HG02938 (cell line): ENCODE results near the gene CLEC14A.

ENCODE experiments used
- ATAC-seq: cut with Tn5 transposase; IDR thresholded peaks from one replicate; pipeline ENCODE4 v1.9.1; 2021; ENCODE audit warnings: mild to moderate bottlenecking, moderate library complexity; ENCODE audit not compliant: unreplicated experiment

CLEC14A gene, protein sequence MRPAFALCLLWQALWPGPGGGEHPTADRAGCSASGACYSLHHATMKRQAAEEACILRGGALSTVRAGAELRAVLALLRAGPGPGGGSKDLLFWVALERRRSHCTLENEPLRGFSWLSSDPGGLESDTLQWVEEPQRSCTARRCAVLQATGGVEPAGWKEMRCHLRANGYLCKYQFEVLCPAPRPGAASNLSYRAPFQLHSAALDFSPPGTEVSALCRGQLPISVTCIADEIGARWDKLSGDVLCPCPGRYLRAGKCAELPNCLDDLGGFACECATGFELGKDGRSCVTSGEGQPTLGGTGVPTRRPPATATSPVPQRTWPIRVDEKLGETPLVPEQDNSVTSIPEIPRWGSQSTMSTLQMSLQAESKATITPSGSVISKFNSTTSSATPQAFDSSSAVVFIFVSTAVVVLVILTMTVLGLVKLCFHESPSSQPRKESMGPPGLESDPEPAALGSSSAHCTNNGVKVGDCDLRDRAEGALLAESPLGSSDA

DNA sequence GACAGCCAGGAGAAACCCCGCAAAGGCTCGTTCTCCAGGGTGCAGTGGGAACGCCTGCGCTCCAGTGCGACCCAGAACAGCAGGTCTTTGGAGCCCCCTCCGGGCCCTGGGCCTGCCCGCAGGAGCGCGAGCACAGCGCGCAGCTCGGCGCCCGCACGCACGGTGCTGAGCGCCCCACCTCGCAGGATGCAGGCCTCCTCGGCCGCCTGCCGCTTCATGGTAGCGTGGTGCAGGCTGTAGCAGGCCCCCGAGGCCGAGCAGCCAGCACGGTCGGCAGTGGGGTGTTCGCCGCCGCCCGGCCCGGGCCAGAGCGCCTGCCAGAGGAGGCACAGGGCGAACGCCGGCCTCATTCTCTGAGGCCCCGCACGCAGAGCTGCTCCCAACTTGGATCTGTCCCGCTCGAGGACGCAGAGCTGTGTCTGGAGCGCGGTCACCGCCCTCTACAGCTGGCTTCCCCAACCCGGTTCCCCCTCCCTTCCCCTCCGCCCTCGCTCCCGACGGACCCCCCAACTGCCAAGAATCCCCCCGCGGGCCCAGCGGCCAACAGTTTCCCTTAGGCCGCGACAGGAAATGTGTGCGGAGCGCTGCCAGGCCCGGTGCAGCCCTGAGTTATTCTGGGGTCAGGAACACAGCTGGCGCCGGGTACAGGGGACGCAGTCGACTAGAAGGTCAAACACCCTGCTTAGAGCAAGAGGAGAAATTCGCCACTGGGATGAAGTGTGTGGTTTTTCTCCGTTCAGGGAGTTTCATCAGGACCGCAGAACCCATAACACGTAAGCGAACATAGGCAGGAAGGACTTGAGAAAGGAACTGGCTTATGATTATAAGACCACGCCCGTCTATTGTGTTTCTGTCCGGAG, at the start of gene CLEC14A:
CLEC14A (minus strand) TSS at position 421 of the 860 bp plus-strand sequence; CDS start at position 350, 71 bp downstream.
- no peak for ATAC-seq

DNA sequence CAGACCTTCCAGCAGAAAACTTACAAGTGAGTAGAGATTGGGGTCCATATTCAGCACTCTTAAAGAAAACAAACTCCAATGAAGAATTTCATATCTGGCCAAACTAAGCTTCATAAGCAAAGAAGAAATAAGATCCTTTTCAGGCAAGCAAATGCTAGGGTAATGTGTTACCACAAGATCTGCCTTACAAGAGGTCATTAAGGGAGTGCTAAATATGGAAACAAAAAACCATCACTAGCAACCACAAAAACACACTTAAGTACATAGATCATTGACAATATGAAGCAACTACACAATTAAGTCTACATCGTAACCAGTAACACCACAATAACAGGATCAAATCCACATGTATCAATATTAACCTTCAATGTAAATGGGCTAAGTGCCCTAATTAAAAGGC, 47.1 kb upstream of the CLEC14A start:
- no peak for ATAC-seq

DNA sequence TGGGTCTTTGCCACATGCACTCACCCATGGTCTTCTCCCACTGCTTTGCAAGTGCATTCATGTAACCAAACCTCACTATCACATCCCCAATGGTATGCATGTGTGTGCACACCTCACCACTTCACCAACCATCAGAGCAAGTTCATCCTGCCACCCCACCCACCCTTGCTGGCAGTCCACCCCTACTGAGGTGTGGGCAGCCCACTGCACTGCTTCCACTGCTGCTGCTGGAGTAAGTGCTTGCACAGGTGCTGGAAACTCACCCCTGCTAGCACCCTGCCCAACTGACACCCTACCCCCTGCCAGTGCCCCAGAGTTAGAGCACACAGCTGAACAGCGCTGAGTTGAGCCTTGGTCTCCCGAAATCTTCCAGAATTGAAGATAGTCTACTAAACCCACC, 46.1 kb upstream of the CLEC14A start:
- ATAC-seq, result no peak

DNA sequence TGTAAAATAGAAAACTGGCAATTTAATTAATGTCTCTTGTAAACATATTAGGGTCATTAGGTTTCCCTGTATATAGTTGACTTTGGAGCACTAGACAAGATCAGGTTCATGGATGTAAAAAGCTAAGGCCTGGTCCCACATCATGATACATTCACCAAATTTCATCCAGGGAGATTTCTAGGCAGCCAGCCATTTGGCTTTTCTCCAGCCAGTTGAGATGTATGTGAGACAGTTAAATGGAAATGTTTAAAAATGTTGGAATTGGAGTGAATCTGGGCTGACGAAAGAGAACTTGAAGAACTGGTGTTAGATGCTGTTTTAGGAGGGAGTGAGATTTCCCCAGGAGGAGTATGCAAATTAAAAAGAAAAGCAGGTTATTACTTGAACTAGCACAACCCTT, 41.8 kb upstream of the CLEC14A start:
- no peak for ATAC-seq

DNA sequence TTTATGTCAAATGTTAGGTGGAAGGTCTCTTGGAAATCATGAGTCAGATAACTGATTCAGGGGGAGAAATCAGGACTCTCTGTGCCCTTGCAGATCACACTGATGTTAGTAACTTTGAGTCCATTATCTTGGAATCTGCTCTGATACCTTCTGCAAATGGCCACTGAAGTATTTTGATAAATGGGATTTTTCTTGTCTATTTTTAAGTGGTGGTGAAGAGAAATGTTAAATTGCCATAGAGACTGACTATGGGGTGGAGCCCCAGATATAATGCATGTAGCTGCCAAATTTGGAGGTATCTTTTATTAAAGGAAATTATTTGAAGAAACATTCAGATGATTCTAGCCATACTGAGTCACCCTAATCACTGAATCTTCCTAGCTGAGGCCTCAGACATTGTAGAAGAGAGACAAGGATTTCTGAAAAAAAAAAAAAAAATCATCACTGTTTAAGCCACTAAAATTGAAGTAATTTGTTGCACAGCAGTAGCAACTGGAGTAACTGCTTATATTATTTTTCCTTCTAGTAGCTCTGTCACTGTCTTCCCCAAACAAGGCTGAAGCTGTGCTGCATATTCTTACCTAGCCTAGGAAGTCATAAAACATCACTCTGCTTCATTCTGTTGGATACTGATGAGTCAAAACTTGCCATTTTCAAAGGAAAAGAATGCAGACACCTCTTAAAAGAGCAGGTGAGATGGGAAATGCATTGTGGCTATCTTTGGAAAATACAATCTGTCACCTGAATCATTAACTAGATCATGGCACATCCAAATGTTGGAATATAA, 36.0 kb upstream of the CLEC14A start:
- no peak for ATAC-seq

DNA sequence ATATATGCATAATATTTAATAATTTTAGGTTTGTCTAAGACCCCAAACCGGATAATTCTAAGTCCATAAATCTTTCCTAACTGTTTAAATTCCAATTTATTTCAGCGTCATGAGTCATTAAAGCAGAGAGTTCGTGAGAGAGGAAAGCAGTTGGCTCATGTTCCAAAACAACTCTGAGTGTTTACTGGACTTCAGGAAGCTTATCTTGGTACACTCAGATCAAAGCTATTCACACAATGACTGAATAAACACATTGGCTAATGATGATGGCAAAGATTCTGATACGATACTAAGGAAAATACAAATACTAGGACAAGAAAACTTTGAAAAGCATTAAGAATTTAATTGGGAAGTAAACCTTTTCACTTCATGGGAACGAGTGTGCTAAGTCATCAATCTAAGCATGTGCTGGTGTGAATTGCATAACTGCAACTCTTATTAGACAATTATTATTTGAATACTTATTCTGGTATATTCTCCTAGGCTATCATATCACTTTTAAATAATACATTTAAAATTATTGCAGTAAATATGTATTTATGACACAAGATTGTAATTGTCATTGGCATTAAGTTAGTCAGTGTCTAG, 34.8 kb upstream of the CLEC14A start:
- no peak for ATAC-seq

DNA sequence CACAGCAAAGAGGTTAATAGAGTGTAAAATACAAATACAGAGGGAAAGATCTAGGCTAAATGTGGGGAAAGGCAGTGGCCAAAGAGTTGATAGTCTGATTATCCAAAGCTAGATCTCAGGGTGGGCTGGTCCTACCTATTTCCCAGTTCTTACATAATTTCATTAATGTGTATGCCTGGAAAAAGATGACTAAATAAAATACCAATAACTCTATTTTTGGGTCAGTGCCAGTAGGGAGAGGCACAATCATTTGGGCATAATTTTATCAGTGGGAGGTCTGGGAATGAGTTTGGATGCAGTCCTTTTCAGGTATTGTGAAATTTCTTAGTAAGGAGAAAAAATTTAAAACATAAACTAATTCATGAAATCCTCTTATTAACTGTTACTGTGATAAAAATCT, 30.6 kb upstream of the CLEC14A start:
- ATAC-seq, result no peak

DNA sequence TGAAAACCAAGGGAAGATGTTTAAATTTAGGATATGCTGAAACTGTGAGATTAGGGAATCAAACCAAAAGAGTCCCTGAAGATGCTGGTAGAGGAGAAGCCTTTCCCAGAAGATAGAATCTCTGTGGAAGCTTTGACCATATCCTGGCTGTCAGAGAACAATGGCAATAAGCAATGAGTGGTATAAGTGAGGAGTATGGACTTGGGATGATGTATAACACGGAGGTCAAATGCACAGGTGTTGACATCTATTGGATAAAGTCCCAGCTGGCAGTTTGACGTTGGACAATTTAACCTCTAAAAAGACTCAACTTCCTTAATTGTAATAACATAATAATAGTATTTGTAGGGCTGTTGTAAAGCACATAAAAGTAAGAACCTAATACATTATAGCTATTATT, 30.1 kb upstream of the CLEC14A start:
- no peak for ATAC-seq

DNA sequence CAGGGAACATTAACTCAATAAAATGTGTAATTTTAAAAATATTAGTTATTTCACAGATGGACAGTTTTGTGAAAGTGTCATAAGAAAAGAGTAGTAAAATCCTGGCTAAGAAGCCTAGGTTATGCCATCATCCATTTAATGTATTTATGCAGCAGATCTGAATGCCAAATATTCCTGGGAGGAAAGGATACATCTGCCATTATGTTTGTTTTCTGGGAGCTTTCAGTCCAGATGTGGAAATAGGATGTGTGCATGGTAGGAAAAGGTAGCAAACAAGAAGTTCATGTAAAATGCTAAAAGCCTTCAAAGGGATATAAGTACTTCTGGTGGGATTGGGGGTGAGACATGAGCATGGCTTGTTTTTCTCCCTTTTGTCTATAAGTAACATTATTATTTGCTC, 27.0 kb upstream of the CLEC14A start:
- ATAC-seq, result no peak

DNA sequence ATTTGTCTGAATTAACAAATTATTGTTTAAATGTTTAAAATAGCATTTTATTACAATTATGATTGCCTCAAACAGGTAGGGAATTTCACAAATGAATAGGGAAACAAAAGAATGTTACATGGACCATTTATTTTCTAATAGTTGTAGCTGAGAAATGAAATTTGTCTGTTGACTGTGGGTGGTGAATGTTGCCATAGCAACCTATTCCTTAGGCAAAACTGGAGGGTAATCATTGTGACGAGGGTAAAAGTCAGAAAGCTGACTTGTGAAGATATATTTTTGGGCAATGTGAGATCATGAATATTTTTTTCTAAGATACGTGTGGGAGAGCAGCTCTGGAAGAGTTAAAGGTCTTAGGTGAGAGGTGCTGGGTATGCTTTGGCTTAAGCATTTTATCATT, 24.2 kb upstream of the CLEC14A start:
- no peak for ATAC-seq

DNA sequence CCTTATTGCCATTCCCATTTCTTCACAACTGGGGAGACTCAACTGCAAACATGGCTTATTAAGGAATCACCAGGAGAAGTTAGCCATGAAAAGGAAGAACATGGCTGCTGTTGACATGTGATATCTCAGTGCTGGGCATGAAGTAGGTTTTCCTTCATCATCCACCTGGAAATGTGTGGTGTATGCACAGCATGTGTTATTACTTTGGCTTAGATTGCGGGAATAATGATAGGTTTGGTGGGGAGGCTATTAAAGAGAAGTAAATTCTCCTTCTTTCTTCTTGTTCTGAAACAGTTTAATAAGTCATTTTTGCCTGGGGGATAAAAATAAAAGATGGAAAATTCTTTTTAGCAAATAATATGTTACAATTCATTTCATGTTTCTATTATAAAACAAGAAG, 23.7 kb upstream of the CLEC14A start:
- ATAC-seq, result no peak

DNA sequence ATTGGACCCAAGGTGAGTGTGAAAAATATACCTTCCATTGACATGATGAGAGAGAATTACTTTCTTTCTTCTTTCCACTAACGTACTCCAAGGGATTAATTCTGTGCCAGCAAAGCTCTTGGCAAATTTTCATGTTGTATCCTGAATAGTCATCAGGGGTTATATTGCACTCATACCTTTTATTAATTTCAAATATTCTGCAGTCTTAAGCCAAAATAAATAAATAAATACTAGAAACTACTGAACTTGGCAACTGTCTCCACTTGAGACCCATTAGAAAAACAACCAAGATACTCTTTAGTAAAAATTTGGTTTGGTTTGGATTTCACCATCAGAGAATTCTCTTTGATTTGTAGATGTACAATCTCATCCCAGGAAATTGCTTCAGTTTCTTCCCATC, 22.1 kb upstream of the CLEC14A start:
- no peak for ATAC-seq

DNA sequence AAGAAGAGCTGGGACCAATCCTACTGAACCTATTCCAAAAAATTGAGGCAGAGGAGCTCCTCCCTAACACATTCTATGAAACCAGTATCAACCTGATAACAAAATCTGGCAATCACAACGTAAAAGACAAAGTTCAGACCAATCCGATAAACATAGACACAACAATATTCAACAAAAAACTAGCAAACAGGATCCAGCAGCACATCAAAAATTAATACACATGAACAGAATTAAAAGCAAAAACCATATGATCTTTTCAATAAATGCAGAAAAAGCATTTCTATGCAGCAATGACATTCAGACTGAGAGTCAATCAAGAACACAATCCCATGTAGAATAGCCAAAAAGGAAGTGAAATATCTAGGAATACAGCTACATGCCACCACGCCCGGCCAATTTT, 7.0 kb upstream of the CLEC14A start:
- ATAC-seq, result no peak

DNA sequence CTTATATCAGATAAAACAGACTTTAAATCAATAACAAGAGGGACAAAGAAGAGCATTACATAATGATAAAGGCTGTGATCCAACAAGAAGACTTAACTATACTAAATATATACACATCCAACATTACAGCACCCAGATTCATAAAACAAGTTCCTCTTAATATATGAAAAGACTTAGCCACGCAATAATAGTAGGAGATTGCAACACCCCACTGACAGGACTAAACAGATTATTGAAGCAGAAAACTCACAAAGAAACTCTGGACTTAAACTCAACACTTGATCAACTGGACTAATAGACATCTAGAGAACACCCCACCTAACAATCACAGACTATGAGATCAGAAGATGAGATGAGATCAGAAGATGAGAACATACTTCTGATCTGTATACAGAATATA, 5.7 kb upstream of the CLEC14A start:
- ATAC-seq, result no peak

DNA sequence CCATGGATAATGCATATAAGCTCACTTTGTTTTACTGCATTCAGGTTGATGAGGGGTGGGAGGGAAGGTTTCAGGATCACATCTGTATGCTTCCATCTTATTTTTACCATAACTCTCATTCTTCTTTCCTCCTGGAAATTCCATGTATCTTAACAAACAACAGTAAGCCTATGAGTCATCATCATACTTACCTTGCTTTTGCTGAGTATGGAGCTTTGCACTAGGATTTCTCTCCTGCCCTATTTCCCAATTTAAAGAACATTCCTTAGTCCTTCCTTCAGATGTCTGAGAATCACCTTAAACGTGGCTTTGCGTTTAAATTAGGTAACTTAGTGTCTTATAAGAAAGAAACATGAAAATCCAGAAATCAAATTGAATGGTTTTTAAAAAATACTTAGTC, 1.6 kb upstream of the CLEC14A start:
- no peak for ATAC-seq

DNA sequence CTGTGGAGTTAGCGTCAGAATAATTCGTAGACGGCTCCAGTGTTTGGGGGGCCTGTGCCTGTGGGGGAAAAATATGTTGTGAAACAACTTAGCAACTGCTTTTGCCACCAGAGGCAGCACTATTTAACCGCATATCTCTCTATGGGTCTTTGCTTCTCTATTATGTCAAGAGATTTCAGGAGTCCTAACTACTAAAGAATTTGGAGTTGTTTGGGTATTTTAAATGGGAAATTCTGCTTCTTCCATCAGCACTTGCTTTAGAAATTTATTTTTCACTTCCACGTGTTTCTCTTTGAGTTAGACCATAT, 594 bp upstream of the CLEC14A start:
- no peak for ATAC-seq

DNA sequence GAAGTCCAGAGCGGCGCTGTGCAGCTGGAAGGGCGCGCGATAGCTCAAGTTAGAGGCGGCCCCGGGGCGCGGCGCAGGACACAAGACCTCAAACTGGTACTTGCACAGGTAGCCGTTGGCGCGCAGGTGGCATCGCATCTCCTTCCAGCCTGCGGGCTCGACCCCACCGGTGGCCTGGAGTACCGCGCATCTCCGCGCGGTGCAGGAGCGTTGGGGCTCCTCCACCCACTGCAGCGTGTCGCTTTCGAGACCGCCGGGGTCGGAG, 553 bp downstream of the CLEC14A start:
- no peak for ATAC-seq

DNA sequence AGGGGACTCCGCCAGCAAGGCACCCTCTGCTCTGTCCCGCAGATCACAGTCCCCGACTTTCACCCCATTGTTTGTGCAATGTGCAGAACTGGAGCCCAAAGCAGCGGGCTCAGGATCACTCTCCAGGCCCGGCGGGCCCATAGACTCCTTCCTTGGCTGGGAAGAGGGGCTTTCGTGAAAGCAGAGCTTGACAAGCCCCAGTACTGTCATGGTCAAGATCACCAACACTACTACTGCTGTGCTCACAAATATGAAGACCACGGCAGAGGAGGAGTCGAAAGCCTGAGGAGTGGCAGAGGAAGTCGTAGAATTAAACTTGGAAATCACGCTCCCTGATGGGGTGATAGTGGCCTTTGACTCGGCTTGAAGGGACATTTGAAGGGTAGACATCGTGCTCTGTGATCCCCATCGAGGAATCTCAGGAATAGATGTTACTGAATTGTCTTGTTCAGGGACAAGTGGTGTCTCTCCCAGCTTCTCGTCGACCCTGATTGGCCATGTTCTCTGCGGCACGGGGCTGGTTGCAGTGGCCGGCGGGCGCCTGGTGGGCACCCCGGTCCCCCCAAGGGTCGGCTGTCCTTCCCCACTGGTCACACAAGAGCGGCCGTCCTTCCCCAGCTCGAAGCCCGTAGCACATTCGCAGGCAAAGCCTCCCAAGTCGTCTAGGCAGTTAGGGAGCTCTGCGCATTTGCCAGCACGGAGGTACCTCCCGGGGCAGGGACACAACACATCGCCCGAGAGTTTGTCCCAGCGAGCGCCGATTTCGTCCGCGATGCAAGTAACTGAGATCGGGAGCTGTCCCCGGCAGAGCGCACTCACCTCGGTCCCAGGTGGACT, 1.1 kb downstream of the CLEC14A start:
- no peak for ATAC-seq

DNA sequence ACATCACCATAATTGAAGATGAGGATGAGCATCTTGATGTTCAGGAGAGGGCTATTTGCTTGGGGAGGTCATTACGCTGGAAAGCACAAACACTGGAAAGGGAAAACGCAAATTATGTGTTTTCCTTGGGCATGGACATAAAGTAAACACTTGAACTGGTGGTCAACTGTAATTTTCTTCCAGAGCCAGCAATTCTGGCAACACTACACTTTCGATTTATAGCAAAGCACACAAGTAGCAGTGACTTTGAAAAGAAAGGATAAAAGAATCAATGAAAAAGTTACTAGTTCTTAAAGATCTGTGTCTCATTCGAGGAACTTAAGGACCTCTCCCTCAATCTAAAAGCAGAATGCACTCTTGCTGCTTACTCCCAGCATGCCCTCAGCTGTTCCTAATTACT, 2.2 kb downstream of the CLEC14A start:
- no peak for ATAC-seq

DNA sequence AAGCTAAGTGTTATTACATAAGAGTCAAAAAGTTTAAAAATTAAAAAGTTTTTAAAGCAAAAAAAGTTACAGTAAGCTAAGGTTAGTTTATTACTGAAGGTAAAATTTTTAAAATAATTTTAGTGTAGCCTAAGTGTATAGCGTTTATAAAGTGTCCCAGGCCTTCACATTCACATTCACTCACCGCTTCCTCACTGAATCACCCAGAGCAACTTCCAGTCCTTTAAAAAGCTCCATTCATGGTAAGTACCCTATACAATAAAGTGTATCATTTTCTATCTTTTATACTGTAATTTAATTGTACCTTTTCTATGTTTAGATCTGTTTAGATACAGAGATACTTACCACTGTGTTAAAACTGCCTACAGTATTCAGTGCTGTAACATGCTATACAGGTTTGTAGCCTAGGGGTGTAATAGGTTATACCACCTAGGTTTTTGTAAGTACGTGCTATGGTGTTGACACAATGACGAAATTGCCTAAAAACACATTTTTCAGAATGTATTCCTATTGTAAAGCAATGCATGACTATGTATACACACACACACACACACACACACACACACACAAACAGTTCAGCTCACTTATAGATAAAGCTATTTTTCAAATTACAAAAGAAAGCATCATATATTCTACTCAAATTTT, 3.7 kb downstream of the CLEC14A start:
- no peak for ATAC-seq
